DMS153 treated with DMSO at 0.1 percent for 48 hours (cell line): ENCODE data around the gene ZNF669.

Source experiments
- DNase-seq: peaks from one replicate; lab custom pipeline; 2025; ENCODE audit not compliant: unreplicated experiment; lab: John Stamatoyannopoulos, UW

Gene ZNF669

GRCh38 chr1:247111700-247112478 is 7.7 kb upstream of the ZNF669 start:
- DNase-seq: no peak

GRCh38 chr1:247111259-247111699 is 7.1 kb upstream of the ZNF669 start:
- no peak for DNase-seq

- DNase-seq: no peak
Observed at GRCh38 chr1:247110627-247111258, 6.6 kb upstream of the ZNF669 start.

- no peak for DNase-seq
Observed at GRCh38 chr1:247107694-247108093, 3.5 kb upstream of the ZNF669 start.

- DNase-seq: no peak
Observed at GRCh38 chr1:247105966-247106365, 1.8 kb upstream of the ZNF669 start.

GRCh38 chr1:247104965-247105364 is 809 bp upstream of the ZNF669 start:
- DNase-seq: no peak

GRCh38 chr1:247102381-247102780 is 1.8 kb downstream of the ZNF669 start:
- no peak for DNase-seq

GRCh38 chr1:247100676-247101279 is 3.4 kb downstream of the ZNF669 start:
- DNase-seq: no peak

GRCh38 chr1:247096958-247097357 is 7.2 kb downstream of the ZNF669 start:
- DNase-seq: no peak

GRCh38 chr1:247096544-247096943 is 7.6 kb downstream of the ZNF669 start:
- no peak for DNase-seq

- DNase-seq: no peak
Observed at GRCh38 chr1:247096112-247096511, 8.0 kb downstream of the ZNF669 start.

- no peak for DNase-seq
Observed at GRCh38 chr1:247090455-247090854, 13.7 kb downstream of the ZNF669 start.

GRCh38 chr1:247089616-247090375 is 14.4 kb downstream of the ZNF669 start:
- DNase-seq: no peak

- no peak for DNase-seq
Observed at GRCh38 chr1:247088967-247089366, 15.2 kb downstream of the ZNF669 start.

GRCh38 chr1:247087256-247087655 is 16.9 kb downstream of the ZNF669 start:
- DNase-seq: no peak

GRCh38 chr1:247085310-247085709 is 18.8 kb downstream of the ZNF669 start:
- no peak for DNase-seq

- no peak for DNase-seq
Observed at GRCh38 chr1:247084771-247085170, 19.4 kb downstream of the ZNF669 start.

GRCh38 chr1:247079141-247079874 is 24.8 kb downstream of the ZNF669 start:
- DNase-seq: no peak

GRCh38 chr1:247078258-247079140 is 25.7 kb downstream of the ZNF669 start, which contains the start of gene ZNF670:
Gene ZNF670, minus strand, starts transcription at chr1:247078811. Its CDS starts 215 bp downstream, at chr1:247078596.
- DNase-seq: peak; percentile 91

- DNase-seq: no peak
Observed at GRCh38 chr1:247077876-247078257, 26.3 kb downstream of the ZNF669 start.
